AG04450 (cell line): ENCODE results near the gene FIZ1. TPM values are rescaled to one million over a fixed set of nuclear protein-coding genes. Genes with fewer than 3 reads are reported as not detected.
A peak's percentile ranks its signal among the peaks of the same experiment; 100 is the strongest.

Source experiments
- CTCF ChIA-PET: fragments of 300-600, 350-600 bp; formaldehyde crosslinking; extraction: SDS; loops from one replicate; lab custom pipeline; 2022; ENCODE audit warnings: antibody characterized with exemption, inconsistent platforms; lab: Charles Lee
- POLR2A ChIA-PET: fragments of 350-600 bp; formaldehyde crosslinking; extraction: SDS; loops from one replicate; lab custom pipeline; 2021; ENCODE audit warnings: antibody characterized with exemption, inconsistent platforms; lab: Yijun Ruan, JAX
- DNase-seq: peaks from one replicate; pipeline ENCODE4 v3.0.0-alpha.2; 2011; ENCODE audit warnings: low read depth, low spot score
- H3K27ac ChIP-seq: one replicate; pipeline ENCODE4 v1.5.1; 2012; ENCODE audit warnings: low read depth, low read length, control low read depth
- H3K27me3 ChIP-seq: one replicate; pipeline ENCODE4 v1.6.0; 2012; ENCODE audit warnings: low read length; ENCODE audit not compliant: control insufficient read depth, insufficient read depth
- H3K4me3 ChIP-seq: 2 replicates; pipeline ENCODE4 v1.5.1; 2011; ENCODE audit warnings: mild to moderate bottlenecking, low read depth, low read length, control low read depth
- H3K9me3 ChIP-seq: 2 replicates; pipeline ENCODE4 v1.5.1; 2012; ENCODE audit warnings: low read length; ENCODE audit not compliant: control insufficient read depth, insufficient read depth
- CTCF ChIP-seq: IDR thresholded peaks from 2 replicates; pipeline ENCODE4 v1.5.1; 2011; ENCODE audit warnings: low read depth, low read length, control low read depth, inconsistent platforms
- polyA plus RNA-seq: library from polyadenylated mRNA; depleted of rRNA; stranded (reverse); fragments of >200 nt; gene quantifications from 2 replicates; pipeline ENCODE4 v1.2.3, GENCODE V29; 2011

FIZ1 gene
- polyA plus RNA-seq, 1 experiment: 3.7 TPM

GRCh38 chr19:55581145-55581822 is 18.0 kb downstream of the FIZ1 start:
- Histone ChIP-seq H3K9me3 (no peaks in the 10 kb centered on the region; the same call in 1 of the 2 replicates), H3K27me3 (no peaks in the 10 kb centered on the region), H3K4me3 (peak overlapping the region; percentile 96), H3K27ac (no peak overlapping the region)
- TF ChIP-seq CTCF: no peak
- DNase-seq: no peak
- ChIA-PET CTCF (interaction anchor here (1.3 to 1.7 kb wide), 3 partner anchors 24 to 78 kb away, joined by 3 to 12 read pairs (median 5); partner anchors contain the start of gene ZNF865), POLR2A (interaction anchor here (1.0 to 3.1 kb wide), 3 partner anchors 18 to 76 kb away, joined by 3 to 10 read pairs (median 4); partner anchors contain the start of genes FIZ1 and ZNF524)

GRCh38 chr19:55580628-55581144 is 18.6 kb downstream of the FIZ1 start, which contains the start of gene ZNF579:
TSS of gene ZNF579 (minus strand) at chr19:55580848. CDS start at chr19:55579639, 1,209 bp downstream.
- no peaks in the 10 kb centered on the region for H3K27me3 ChIP-seq
- TF ChIP-seq CTCF: no peak
- H3K27ac ChIP-seq: peak within 1 kb of the TSS; percentile 73
- H3K4me3 ChIP-seq: peak within 1 kb of the TSS; percentile 96
- peak; percentile 78 for DNase-seq
- CTCF ChIA-PET: interaction anchor here (0.9 to 1.7 kb wide), 2 partner anchors 64 to 77 kb away, joined by 4 to 12 read pairs; no protein-coding TSS in a partner anchor
- POLR2A ChIA-PET: interaction anchor here (0.5 to 3.1 kb wide), 5 partner anchors 19 to 1645 kb away, joined by 3 to 10 read pairs (median 4); partner anchors contain the start of genes FIZ1, SSC5D and ZNF524
- no peaks in the 10 kb centered on the region; the same call in 1 of the 2 replicates for H3K9me3 ChIP-seq

GRCh38 chr19:55579766-55580621 is 19.3 kb downstream of the FIZ1 start:
- POLR2A ChIA-PET: interaction anchor here (0.5 to 3.1 kb wide), 5 partner anchors 19 to 1644 kb away, joined by 3 to 10 read pairs (median 4); partner anchors contain the start of genes FIZ1, SSC5D and ZNF524
- no peak for TF ChIP-seq CTCF
- Histone ChIP-seq H3K27me3 (no peaks in the 10 kb centered on the region), H3K9me3 (no peaks in the 10 kb centered on the region; the same call in 1 of the 2 replicates), H3K4me3 (peak overlapping the region; percentile 96), H3K27ac (peak overlapping the region; percentile 73)
- CTCF ChIA-PET: interaction anchor here (0.9 kb wide), 1 partner anchor 76 kb away, joined by 4 read pairs; no protein-coding TSS in a partner anchor
- DNase-seq: no peak

GRCh38 chr19:55578761-55579747 is 20.3 kb downstream of the FIZ1 start:
- Histone ChIP-seq H3K9me3 (no peaks in the 10 kb centered on the region; the same call in 1 of the 2 replicates), H3K4me3 (peak overlapping the region; percentile 96), H3K27me3 (no peaks in the 10 kb centered on the region), H3K27ac (no peak overlapping the region)
- ChIA-PET CTCF (no interaction called here), POLR2A (no interaction called here)
- TF ChIP-seq CTCF: no peak
- no peak for DNase-seq
